Stomach (tissue), 4 donors: ENCODE data around the gene ENTPD8.

ENCODE experiments used
- EP300 ChIP-seq: sonication (generic); formaldehyde crosslinking; IDR thresholded peaks from one replicate; pipeline ENCODE4 v1.6.1; 2017; ENCODE audit warnings: antibody characterized with exemption
- TF ChIP-seq, protein P1 (sequence below), 7 experiments: fragments of 450-650 bp in 4 of 7; fragments of 200-600 bp in 3 of 7; sonication (generic) in 3 of 7; IDR thresholded peaks; one replicate each; pipeline ENCODE4 v1.5.1; 2016 to 2019; ENCODE audit warnings: antibody characterized with exemption in 7 of 7, control low read depth in 2 of 7, mild to moderate bottlenecking in 1 of 7

DNA sequence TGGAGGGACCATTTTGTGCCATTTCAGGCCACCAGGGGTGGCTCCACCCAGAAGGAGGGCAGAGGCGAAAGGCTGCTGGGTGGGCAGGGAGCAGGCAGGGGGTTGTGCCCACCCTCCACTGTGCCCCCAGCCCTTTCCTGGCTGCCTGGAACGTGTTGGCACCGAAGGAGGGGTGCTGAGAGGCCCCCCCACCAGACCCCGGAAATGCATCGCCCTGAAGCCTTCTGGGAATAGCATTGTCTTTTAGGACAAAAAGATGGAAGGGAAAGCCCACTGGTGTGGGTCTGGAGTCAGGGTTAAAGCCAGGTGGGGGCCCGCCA, 12.9 kb downstream of the ENTPD8 start:
- TF ChIP-seq, protein P1, sequence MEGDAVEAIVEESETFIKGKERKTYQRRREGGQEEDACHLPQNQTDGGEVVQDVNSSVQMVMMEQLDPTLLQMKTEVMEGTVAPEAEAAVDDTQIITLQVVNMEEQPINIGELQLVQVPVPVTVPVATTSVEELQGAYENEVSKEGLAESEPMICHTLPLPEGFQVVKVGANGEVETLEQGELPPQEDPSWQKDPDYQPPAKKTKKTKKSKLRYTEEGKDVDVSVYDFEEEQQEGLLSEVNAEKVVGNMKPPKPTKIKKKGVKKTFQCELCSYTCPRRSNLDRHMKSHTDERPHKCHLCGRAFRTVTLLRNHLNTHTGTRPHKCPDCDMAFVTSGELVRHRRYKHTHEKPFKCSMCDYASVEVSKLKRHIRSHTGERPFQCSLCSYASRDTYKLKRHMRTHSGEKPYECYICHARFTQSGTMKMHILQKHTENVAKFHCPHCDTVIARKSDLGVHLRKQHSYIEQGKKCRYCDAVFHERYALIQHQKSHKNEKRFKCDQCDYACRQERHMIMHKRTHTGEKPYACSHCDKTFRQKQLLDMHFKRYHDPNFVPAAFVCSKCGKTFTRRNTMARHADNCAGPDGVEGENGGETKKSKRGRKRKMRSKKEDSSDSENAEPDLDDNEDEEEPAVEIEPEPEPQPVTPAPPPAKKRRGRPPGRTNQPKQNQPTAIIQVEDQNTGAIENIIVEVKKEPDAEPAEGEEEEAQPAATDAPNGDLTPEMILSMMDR (IDR thresholded peaks at IDR 0.05), result no peak
- TF ChIP-seq EP300, result no peak
